Mucosa of rectum (tissue), 2 donors: ENCODE results near the gene HDAC6.
"Not testable (repeated sequence)": the region's sequence is repeated elsewhere in the genome, so short reads cannot be mapped to it uniquely, and the experiment has no call there.

Experiments used
- H3K27ac ChIP-seq, 2 donors: one replicate each; pipeline ENCODE4 v1.7.0; 2013; ENCODE audit warnings: inconsistent platforms in 2 of 2, low read depth in 2 of 2, low read length in 2 of 2
- H3K27me3 ChIP-seq, 2 donors: one replicate each; pipeline ENCODE4 v1.7.0; 2013; ENCODE audit warnings: low read length in 2 of 2; ENCODE audit not compliant: control insufficient read depth in 2 of 2, insufficient read depth in 2 of 2
- H3K36me3 ChIP-seq, 2 donors: one replicate each; pipeline ENCODE4 v1.7.0; 2013; ENCODE audit warnings: low read length in 2 of 2; ENCODE audit not compliant: control insufficient read depth in 2 of 2, insufficient read depth in 2 of 2
- H3K4me1 ChIP-seq, 2 donors: one replicate each; pipeline ENCODE4 v1.7.0; 2013; ENCODE audit warnings: low read length in 2 of 2, mild to moderate bottlenecking in 1 of 2; ENCODE audit not compliant: control insufficient read depth in 2 of 2, insufficient read depth in 2 of 2
- H3K4me3 ChIP-seq, 2 donors: one replicate each; pipeline ENCODE4 v1.7.0; 2013; ENCODE audit warnings: low read length in 2 of 2
- H3K9ac ChIP-seq, 2 donors: one replicate each; pipeline ENCODE4 v1.7.0; 2013; ENCODE audit warnings: low read length in 2 of 2, low read depth in 1 of 2, mild to moderate bottlenecking in 1 of 2
- H3K9me3 ChIP-seq, 2 donors: one replicate each; pipeline ENCODE4 v1.7.0; 2013; ENCODE audit warnings: low read length in 2 of 2; ENCODE audit not compliant: control insufficient read depth in 2 of 2
- donor health status: healthy.
- donor health status: Normal muscosa, but diverticular disease.

HDAC6 gene

GRCh38 chrX:48834383-48834709, 32.5 kb downstream of the HDAC6 start:
- Histone ChIP-seq H3K27me3 (peaks cover 8 to 28% of the 10 kb centered on the region in 2 donors), H3K4me3 (no peak overlapping the region), H3K9me3 (no peaks in the 10 kb centered on the region), H3K9ac (no peak overlapping the region), H3K4me1 (no peaks in the 10 kb centered on the region), H3K36me3 (no peaks in the 10 kb centered on the region), H3K27ac (no peak overlapping the region)

- Histone ChIP-seq H3K27ac (no peak within 1 kb of the TSS), H3K27me3 (peaks cover 8 to 26% of the 10 kb centered on the region in 2 donors), H3K9ac (no peak within 1 kb of the TSS), H3K9me3 (no peaks in the 10 kb centered on the region), H3K4me1 (no peaks in the 10 kb centered on the region), H3K4me3 (peak within 1 kb of the TSS in 1 of 2 donors; percentile 22), H3K36me3 (no peaks in the 10 kb centered on the region)
Observed at GRCh38 chrX:48835524-48836329, 33.9 kb downstream of the HDAC6 start, which contains the start of gene PCSK1N. TSS of gene PCSK1N (minus strand) at chrX:48835610. CDS start at chrX:48835532, 78 bp downstream.

- H3K4me3 ChIP-seq = no peak overlapping the region
- H3K9me3 ChIP-seq = no peaks in the 10 kb centered on the region
- peaks cover 3 to 4% of the 10 kb centered on the region in 2 donors for H3K27me3 ChIP-seq
- no peaks in the 10 kb centered on the region for H3K36me3 ChIP-seq
- H3K27ac ChIP-seq = no peak overlapping the region
- H3K9ac ChIP-seq = no peak overlapping the region
- H3K4me1 ChIP-seq = no peaks in the 10 kb centered on the region
Observed at GRCh38 chrX:48839686-48840085, 37.8 kb downstream of the HDAC6 start.

GRCh38 chrX:48848847-48849246, 47.0 kb downstream of the HDAC6 start:
- no peaks in the 10 kb centered on the region for H3K9me3 ChIP-seq
- no peaks in the 10 kb centered on the region for H3K4me1 ChIP-seq
- no peak overlapping the region for H3K4me3 ChIP-seq
- H3K36me3 ChIP-seq = no peaks in the 10 kb centered on the region
- H3K9ac ChIP-seq = no peak overlapping the region
- H3K27me3 ChIP-seq = no peaks in the 10 kb centered on the region
- no peak overlapping the region for H3K27ac ChIP-seq

GRCh38 chrX:48852857-48853256, 51.0 kb downstream of the HDAC6 start:
- Histone ChIP-seq H3K9me3 (no peaks in the 10 kb centered on the region), H3K9ac (no peak overlapping the region), H3K4me3 (no peak overlapping the region), H3K4me1 (no peaks in the 10 kb centered on the region), H3K36me3 (no peaks in the 10 kb centered on the region), H3K27me3 (no peaks in the 10 kb centered on the region), H3K27ac (no peak overlapping the region)

GRCh38 chrX:48853494-48853893, 51.6 kb downstream of the HDAC6 start:
- H3K27me3 ChIP-seq, H3K27ac ChIP-seq, H3K9ac ChIP-seq, H3K9me3 ChIP-seq, H3K36me3 ChIP-seq, H3K4me1 ChIP-seq, H3K4me3 ChIP-seq: not testable (repeated sequence)

GRCh38 chrX:48854121-48854804, 52.4 kb downstream of the HDAC6 start:
- H3K27me3 ChIP-seq, H3K4me3 ChIP-seq, H3K9ac ChIP-seq, H3K9me3 ChIP-seq, H3K27ac ChIP-seq, H3K4me1 ChIP-seq, H3K36me3 ChIP-seq: not testable (repeated sequence)

- H3K27me3 ChIP-seq = no peaks in the 10 kb centered on the region
- no peaks in the 10 kb centered on the region for H3K9me3 ChIP-seq
- no peaks in the 10 kb centered on the region for H3K4me1 ChIP-seq
- H3K9ac ChIP-seq = no peak overlapping the region
- no peaks in the 10 kb centered on the region for H3K36me3 ChIP-seq
- H3K4me3 ChIP-seq = no peak overlapping the region
- H3K27ac ChIP-seq = no peak overlapping the region
Observed at GRCh38 chrX:48854898-48855297, 53.0 kb downstream of the HDAC6 start.

- Histone ChIP-seq H3K9me3 (no peaks in the 10 kb centered on the region), H3K4me1 (no peaks in the 10 kb centered on the region), H3K36me3 (no peaks in the 10 kb centered on the region), H3K4me3 (no peak overlapping the region), H3K27me3 (no peaks in the 10 kb centered on the region), H3K9ac (no peak overlapping the region), H3K27ac (no peak overlapping the region)
Observed at GRCh38 chrX:48864210-48864609, 62.3 kb downstream of the HDAC6 start.

GRCh38 chrX:48872017-48872416, 70.2 kb downstream of the HDAC6 start:
- not testable (repeated sequence) for H3K27ac ChIP-seq, H3K9me3 ChIP-seq, H3K4me3 ChIP-seq, H3K36me3 ChIP-seq, H3K4me1 ChIP-seq, H3K27me3 ChIP-seq, H3K9ac ChIP-seq
